ENCODE data around the gene SLC9B2. TPM values are rescaled to one million over a fixed set of nuclear protein-coding genes. Genes with fewer than 3 reads are reported as not detected.

Gene SLC9B2
- total RNA-seq, 1 experiment from 2014 or later = 4.6 TPM

- no peak for TF ChIP-seq JAZF1 (CRISPR knock-in tag; IDR thresholded peaks at IDR 0.05)
Measured at GRCh38 chr4:103118166-103118565, 41.6 kb upstream of the SLC9B2 start (continued).

GRCh38 chr4:103111598-103111997 lies 35.0 kb upstream of the SLC9B2 start:
- Mint-ChIP-seq H3K27ac (no peak overlapping the region), H3K4me1 (no peaks in the 10 kb centered on the region), H3K4me3 (no peak overlapping the region), H3K9me3 (no peaks in the 10 kb centered on the region), H3K36me3 (peaks cover 50% of the 10 kb centered on the region), H3K27me3 (ENCODE audit: low read depth) (no peaks in the 10 kb centered on the region)
- DNase-seq (ENCODE audit: low spot score) (no peak), ATAC-seq (no peak)
- ChIA-PET POLR2A (no interaction called here), CTCF (no interaction called here)
- TF ChIP-seq AFF4 (CRISPR knock-in tag; IDR thresholded peaks at IDR 0.05; ENCODE audit: borderline replicate concordance) (no peak), TCF7 (CRISPR knock-in tag; IDR thresholded peaks at IDR 0.05; ENCODE audit: low read depth) (no peak), RORB (CRISPR knock-in tag; IDR thresholded peaks at IDR 0.05) (no peak), STAT6 (CRISPR knock-in tag; conservative IDR thresholded peaks at IDR 0.05; ENCODE audit: low read depth) (no peak), FOXP4 (CRISPR knock-in tag; IDR thresholded peaks at IDR 0.05) (no peak), OVOL2 (CRISPR knock-in tag; IDR thresholded peaks at IDR 0.05; ENCODE audit: borderline replicate concordance) (no peak), NR2C2 (CRISPR knock-in tag; IDR thresholded peaks at IDR 0.05) (no peak), FOXJ3 (CRISPR knock-in tag; IDR thresholded peaks at IDR 0.05; ENCODE audit: borderline replicate concordance) (no peak), KAT7 (CRISPR knock-in tag; IDR thresholded peaks at IDR 0.05; ENCODE audit: borderline replicate concordance) (no peak), NFYB (CRISPR knock-in tag; conservative IDR thresholded peaks at IDR 0.05; ENCODE audit: low read depth) (no peak), ERG (CRISPR knock-in tag; IDR thresholded peaks at IDR 0.05) (no peak), NFE2L1 (CRISPR knock-in tag; IDR thresholded peaks at IDR 0.05) (no peak), CDX4 (CRISPR knock-in tag; IDR thresholded peaks at IDR 0.05; ENCODE audit: borderline replicate concordance) (no peak), IRF1 (CRISPR knock-in tag; IDR thresholded peaks at IDR 0.05) (no peak), GABPB1 (CRISPR knock-in tag; IDR thresholded peaks at IDR 0.05) (no peak), CREB1 (CRISPR knock-in tag; IDR thresholded peaks at IDR 0.05) (no peak), MAX (CRISPR knock-in tag; IDR thresholded peaks at IDR 0.05) (no peak), USF1 (CRISPR knock-in tag; IDR thresholded peaks at IDR 0.05) (no peak), NR1H2 (CRISPR knock-in tag; IDR thresholded peaks at IDR 0.05) (no peak), TP53 (CRISPR knock-in tag; IDR thresholded peaks at IDR 0.05) (no peak)

Data from WTC11 (cell line).